Ishikawa (cell line): ENCODE data around the gene MMP24.

Experiments
- CEBPB ChIP-seq: IDR thresholded peaks from 2 replicates; pipeline ENCODE4 v1.6.1; 2012
- CREB1 ChIP-seq: IDR thresholded peaks from 2 replicates; pipeline ENCODE4 v1.6.1; 2012; ENCODE audit warnings: low read depth
- EGR1 ChIP-seq: IDR thresholded peaks from 2 replicates; pipeline ENCODE4 v1.6.1; 2012
- EP300 ChIP-seq: IDR thresholded peaks from 2 replicates; pipeline ENCODE4 v1.6.1; 2012; ENCODE audit warnings: borderline replicate concordance
- FOXM1 ChIP-seq: IDR thresholded peaks from 2 replicates; pipeline ENCODE4 v1.6.1; 2012; ENCODE audit warnings: low read depth, borderline replicate concordance
- NFIC ChIP-seq: IDR thresholded peaks from 2 replicates; pipeline ENCODE4 v1.6.1; 2012
- RAD21 ChIP-seq: IDR thresholded peaks from 2 replicates; pipeline ENCODE4 v1.6.1; 2012; ENCODE audit warnings: low read depth
- TAF1 ChIP-seq: IDR thresholded peaks from 2 replicates; pipeline ENCODE4 v1.6.1; 2012; ENCODE audit warnings: low read depth, mild to moderate bottlenecking
- TCF12 ChIP-seq: IDR thresholded peaks from 2 replicates; pipeline ENCODE4 v1.6.1; 2012; ENCODE audit warnings: low read depth
- TEAD4 ChIP-seq: IDR thresholded peaks from 2 replicates; pipeline ENCODE4 v1.6.1; 2012
- YY1 ChIP-seq: IDR thresholded peaks from 2 replicates; pipeline ENCODE4 v1.6.1; 2012; ENCODE audit warnings: low read depth
- TF ChIP-seq, protein P1 (sequence below): IDR thresholded peaks from 2 replicates; pipeline ENCODE4 v1.6.1; 2012
- TF ChIP-seq, protein P2 (sequence below): IDR thresholded peaks from 2 replicates; pipeline ENCODE4 v1.6.1; 2012; ENCODE audit warnings: low read depth, mild to moderate bottlenecking

DNA sequence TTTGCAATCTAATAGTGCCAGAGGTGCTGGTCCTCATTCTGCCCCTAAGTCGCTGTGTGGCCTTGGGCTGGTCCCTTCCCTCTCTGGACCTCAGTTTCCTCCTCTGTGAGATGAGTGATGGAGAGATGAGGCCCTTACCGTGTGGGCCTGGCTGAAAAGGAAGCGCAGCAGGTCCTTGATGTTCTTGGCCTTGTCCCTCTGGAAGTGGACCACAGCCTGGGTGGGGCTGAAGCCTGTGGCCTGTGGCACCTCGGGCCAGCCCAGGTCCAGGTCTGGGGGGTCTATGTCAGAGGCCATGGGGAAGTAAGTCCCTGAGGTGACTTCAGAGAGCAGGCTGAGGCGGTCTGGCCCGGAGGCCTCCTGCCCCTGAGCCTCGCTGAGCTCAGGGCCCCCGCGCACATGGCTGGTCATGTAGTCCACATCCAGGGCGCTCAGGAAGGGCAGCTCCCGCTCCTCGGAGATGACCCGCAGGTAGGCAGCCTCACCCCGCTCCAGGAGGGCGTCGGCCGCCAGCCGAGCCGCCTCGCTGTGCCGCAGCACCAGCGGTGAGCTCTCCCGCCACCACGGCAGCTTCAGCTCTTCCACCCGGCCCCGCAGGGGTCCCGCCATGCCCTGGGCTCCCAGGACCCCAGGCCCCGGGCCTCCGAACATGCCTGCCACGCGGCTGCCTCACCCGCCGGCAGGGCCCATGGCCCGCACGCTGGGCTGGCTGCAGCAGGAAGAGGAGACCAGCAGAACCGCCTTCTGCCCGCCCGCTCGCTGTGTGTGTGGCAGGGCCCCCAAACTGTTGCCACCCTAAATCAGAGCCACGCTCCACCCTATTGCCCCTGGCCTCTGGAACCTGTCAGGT, 65.4 kb downstream of the MMP24 start, which contains the start of gene FAM83C:
- TF ChIP-seq RAD21 (no peak), CREB1 (no peak), TAF1 (no peak), TEAD4 (no peak), NFIC (no peak), TCF12 (no peak), CEBPB (no peak), FOXM1 (no peak), EGR1 (no peak), YY1 (no peak), EP300 (no peak)
- TF ChIP-seq, protein P1, sequence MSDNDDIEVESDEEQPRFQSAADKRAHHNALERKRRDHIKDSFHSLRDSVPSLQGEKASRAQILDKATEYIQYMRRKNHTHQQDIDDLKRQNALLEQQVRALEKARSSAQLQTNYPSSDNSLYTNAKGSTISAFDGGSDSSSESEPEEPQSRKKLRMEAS, result no peak
- TF ChIP-seq, protein P2, sequence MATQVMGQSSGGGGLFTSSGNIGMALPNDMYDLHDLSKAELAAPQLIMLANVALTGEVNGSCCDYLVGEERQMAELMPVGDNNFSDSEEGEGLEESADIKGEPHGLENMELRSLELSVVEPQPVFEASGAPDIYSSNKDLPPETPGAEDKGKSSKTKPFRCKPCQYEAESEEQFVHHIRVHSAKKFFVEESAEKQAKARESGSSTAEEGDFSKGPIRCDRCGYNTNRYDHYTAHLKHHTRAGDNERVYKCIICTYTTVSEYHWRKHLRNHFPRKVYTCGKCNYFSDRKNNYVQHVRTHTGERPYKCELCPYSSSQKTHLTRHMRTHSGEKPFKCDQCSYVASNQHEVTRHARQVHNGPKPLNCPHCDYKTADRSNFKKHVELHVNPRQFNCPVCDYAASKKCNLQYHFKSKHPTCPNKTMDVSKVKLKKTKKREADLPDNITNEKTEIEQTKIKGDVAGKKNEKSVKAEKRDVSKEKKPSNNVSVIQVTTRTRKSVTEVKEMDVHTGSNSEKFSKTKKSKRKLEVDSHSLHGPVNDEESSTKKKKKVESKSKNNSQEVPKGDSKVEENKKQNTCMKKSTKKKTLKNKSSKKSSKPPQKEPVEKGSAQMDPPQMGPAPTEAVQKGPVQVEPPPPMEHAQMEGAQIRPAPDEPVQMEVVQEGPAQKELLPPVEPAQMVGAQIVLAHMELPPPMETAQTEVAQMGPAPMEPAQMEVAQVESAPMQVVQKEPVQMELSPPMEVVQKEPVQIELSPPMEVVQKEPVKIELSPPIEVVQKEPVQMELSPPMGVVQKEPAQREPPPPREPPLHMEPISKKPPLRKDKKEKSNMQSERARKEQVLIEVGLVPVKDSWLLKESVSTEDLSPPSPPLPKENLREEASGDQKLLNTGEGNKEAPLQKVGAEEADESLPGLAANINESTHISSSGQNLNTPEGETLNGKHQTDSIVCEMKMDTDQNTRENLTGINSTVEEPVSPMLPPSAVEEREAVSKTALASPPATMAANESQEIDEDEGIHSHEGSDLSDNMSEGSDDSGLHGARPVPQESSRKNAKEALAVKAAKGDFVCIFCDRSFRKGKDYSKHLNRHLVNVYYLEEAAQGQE, result no peak
